Breast epithelium (tissue), 4 donors: Measurements from ENCODE around the gene GPR108. TPM values are rescaled to one million over a fixed set of nuclear protein-coding genes. Genes with fewer than 3 reads are reported as not detected.

Experiments
- DNase-seq, 2 donors: peaks; one replicate each; pipeline ENCODE4 v3.0.0-alpha.2; 2019; ENCODE audit warnings: low spot score in 2 of 2
- H3K27ac ChIP-seq, 2 donors: fragments of 200-600 bp; sonication (generic) in 1 of 2; one replicate each; pipeline ENCODE4 v1.5.1; 2016 to 2019; ENCODE audit warnings: mild to moderate bottlenecking in 1 of 2
- H3K27me3 ChIP-seq, 2 donors: fragments of 200-600 bp; sonication (generic) in 1 of 2; one replicate each; pipeline versions ENCODE4 v1.5.1 to v1.6.0; 2017 to 2019; ENCODE audit warnings: control low read depth in 1 of 2, mild to moderate bottlenecking in 1 of 2
- H3K36me3 ChIP-seq: fragments of 200-600 bp; one replicate; pipeline ENCODE4 v1.5.1; 2019
- H3K4me1 ChIP-seq, 2 donors: fragments of 200-600 bp; sonication (generic); one replicate each; pipeline ENCODE4 v1.5.1; 2016 to 2019; ENCODE audit warnings: control low read depth in 1 of 2
- H3K4me3 ChIP-seq, 3 donors: fragments of 200-600 bp; sonication (generic); 1 replicate in 2 of 3; 2 replicates in 1 of 3; pipeline ENCODE4 v1.5.1; 2016 to 2019; ENCODE audit warnings: mild to moderate bottlenecking in 3 of 3, moderate library complexity in 2 of 3
- H3K9me3 ChIP-seq, 2 donors: fragments of 200-600 bp; sonication (generic) in 1 of 2; one replicate each; pipeline ENCODE4 v1.5.1; 2016 to 2019; ENCODE audit warnings: control low read depth in 1 of 2
- POLR2A ChIP-seq: fragments of 450-650 bp; IDR thresholded peaks from one replicate; pipeline ENCODE4 v1.6.1; 2016; ENCODE audit warnings: antibody characterized with exemption, mild to moderate bottlenecking, moderate library complexity
- POLR2AphosphoS5 ChIP-seq, 3 donors: sonication (generic); formaldehyde crosslinking; IDR thresholded peaks; one replicate each; pipeline ENCODE4 v1.6.1; 2017; ENCODE audit warnings: antibody characterized with exemption in 3 of 3
- intact Hi-C: fragments of 100-400 bp; cut with DNase I; formaldehyde crosslinking; loops from one replicate; pipeline ENCODE4 v1.15.1; 2023; ENCODE audit warnings: low total_unique reads
- total RNA-seq, 3 donors: library from RNA; depleted of rRNA; stranded (reverse); fragments of >200 nt; gene quantifications; one replicate each; pipeline ENCODE4 v1.1.0, GENCODE V29; 2016
- TF ChIP-seq, protein P1 (sequence below), 3 donors: fragments of 450-650 bp; IDR thresholded peaks; one replicate each; pipeline ENCODE4 v1.5.1; 2016 to 2017; ENCODE audit warnings: antibody characterized with exemption in 3 of 3, mild to moderate bottlenecking in 3 of 3, moderate library complexity in 3 of 3

The GPR108 gene
- total RNA-seq, 3 donors from 2014 or later = 62.9 to 98.1 (median 78.0) TPM

DNA sequence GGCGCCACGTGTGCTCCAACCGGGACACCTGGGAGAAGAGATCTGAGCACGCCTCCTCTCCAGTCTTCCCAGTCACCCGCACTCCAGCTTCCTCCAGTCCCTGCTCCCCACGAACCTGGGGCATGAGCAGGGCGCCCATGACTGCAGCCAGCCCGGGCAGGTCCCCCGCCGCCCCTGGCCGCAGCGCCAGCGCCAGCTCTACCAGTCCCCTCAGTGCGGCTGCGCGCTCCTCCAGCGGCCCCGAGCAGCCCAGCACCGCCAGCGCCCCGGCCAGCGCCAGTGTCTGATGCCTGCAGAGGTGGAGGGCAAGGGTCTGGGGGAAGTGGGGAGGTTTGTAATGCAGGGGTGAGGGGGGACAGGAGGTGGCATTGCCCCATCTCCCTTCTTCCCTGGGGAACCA lies 16.8 kb upstream of the GPR108 start:
- TF ChIP-seq POLR2AphosphoS5 (IDR thresholded peaks at IDR 0.05) = no peak
- TF ChIP-seq, protein P1, sequence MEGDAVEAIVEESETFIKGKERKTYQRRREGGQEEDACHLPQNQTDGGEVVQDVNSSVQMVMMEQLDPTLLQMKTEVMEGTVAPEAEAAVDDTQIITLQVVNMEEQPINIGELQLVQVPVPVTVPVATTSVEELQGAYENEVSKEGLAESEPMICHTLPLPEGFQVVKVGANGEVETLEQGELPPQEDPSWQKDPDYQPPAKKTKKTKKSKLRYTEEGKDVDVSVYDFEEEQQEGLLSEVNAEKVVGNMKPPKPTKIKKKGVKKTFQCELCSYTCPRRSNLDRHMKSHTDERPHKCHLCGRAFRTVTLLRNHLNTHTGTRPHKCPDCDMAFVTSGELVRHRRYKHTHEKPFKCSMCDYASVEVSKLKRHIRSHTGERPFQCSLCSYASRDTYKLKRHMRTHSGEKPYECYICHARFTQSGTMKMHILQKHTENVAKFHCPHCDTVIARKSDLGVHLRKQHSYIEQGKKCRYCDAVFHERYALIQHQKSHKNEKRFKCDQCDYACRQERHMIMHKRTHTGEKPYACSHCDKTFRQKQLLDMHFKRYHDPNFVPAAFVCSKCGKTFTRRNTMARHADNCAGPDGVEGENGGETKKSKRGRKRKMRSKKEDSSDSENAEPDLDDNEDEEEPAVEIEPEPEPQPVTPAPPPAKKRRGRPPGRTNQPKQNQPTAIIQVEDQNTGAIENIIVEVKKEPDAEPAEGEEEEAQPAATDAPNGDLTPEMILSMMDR (IDR thresholded peaks at IDR 0.05) = no peak
- no peak for TF ChIP-seq POLR2A
- Histone ChIP-seq H3K27ac (no peak overlapping the region), H3K4me3 (no peak overlapping the region), H3K27me3 (no peaks in the 10 kb centered on the region), H3K36me3 (no peaks in the 10 kb centered on the region), H3K9me3 (no peaks in the 10 kb centered on the region), H3K4me1 (no peaks in the 10 kb centered on the region)
- intact Hi-C loops = no loop called here
- no peak for DNase-seq

DNA sequence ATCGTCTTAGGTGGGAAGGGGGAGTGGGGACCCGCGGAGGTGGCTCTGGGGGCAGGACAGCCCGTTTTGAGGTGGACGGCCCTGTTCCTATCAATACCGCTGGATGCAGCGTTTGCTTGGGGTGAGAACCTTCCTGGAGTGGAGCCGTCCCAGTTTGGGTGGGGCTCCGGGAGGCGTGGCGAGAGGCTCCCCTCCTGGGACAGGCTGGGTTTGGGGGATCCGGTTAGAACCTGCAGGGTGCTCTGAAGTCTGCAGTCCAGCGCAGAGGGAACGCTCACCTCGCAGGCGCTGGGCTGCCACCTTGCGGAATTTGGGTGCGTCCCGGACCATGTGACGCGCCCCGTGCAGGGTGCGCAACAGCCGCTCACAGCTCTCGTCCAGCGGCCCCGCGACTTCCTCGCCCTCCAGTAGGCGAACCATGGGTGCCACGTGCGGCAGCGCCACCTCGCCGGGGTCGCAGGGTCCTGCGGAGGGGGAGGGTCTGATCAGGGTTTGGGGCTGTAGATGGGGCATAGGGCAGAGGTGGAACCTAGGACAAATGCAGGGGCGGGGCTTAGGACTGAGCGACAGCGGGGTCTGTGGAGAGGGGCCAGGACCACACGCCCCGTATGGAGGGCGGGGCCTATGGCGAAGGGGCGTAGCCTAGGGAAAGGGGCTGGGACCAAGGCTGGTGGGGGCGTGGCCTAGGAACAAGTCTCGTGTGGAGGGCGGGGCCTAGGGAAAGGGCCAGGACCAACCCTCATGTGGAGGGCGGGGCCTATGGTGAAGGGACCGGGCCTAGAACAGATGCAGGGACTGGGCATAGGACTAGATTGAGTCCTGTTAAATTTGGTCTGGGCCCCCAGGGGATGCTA lies 16.0 kb upstream of the GPR108 start:
- peak overlapping the region; percentile 13 to 40 for H3K27ac ChIP-seq
- H3K9me3 ChIP-seq = no peaks in the 10 kb centered on the region
- no peaks in the 10 kb centered on the region for H3K27me3 ChIP-seq
- H3K36me3 ChIP-seq = no peaks in the 10 kb centered on the region
- DNase-seq = no peak
- peak overlapping the region; percentile 23 to 58 (median 34) for H3K4me3 ChIP-seq
- peak in 1 of 3 donors; percentile 30 for TF ChIP-seq POLR2AphosphoS5 (IDR thresholded peaks at IDR 0.05)
- TF ChIP-seq, protein P1 (IDR thresholded peaks at IDR 0.05) = no peak
- intact Hi-C loops = no loop called here
- no peaks in the 10 kb centered on the region for H3K4me1 ChIP-seq

DNA sequence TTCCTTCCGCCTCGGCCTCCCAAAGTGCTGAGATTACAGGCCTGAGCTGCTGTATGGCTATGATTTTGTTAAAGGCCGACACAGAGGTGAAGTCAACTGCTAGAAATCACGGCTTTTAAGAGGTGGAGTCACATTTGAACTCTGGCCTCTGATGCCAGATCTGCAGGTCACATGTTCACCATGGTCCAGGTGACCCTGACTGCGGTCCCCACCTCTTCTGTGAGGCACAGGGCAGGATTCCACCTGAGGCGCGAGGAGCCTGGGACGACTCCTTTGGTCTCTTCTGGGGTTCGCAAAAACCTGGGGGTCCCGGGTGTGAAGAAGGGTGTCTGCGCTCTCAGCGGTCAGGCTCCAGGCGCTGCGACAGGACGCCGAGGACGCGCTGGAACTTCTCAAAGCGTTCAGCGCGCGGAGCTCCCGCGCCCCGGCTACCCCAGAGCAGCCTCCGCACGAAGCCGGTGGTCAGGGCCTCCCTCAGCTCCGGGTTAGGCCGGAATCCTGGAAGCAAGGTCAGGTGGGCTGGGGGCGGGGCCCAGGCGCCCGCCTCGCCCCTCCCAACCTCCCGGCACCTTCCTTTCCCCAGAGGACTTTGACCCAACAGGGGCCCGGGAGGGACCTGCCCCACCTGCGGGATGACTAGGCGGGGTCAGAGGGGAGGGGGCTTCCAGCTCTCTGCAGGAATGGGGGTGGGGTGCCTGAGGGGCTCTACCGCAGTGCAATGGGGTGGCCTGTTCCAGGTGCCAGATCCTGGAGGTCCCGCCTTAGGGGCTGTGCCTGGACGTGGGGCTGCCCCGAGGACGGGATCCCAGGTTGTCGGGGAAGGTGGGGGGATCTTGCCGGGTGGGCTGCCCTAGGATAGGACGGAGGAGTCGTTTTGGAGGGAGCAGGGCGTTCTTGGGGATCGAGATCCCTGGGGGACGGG lies 15.1 kb upstream of the GPR108 start:
- H3K36me3 ChIP-seq = no peaks in the 10 kb centered on the region
- TF ChIP-seq POLR2AphosphoS5 (IDR thresholded peaks at IDR 0.05) = no peak
- no peak for TF ChIP-seq POLR2A
- TF ChIP-seq, protein P1 (IDR thresholded peaks at IDR 0.05) = no peak
- peak overlapping the region in 1 of 2 donors; percentile 40 for H3K27ac ChIP-seq
- H3K9me3 ChIP-seq = no peaks in the 10 kb centered on the region
- no peaks in the 10 kb centered on the region for H3K27me3 ChIP-seq
- intact Hi-C loops = no loop called here
- H3K4me1 ChIP-seq = no peaks in the 10 kb centered on the region
- H3K4me3 ChIP-seq = peak overlapping the region; percentile 23 to 58 (median 34)
- no peak for DNase-seq

DNA sequence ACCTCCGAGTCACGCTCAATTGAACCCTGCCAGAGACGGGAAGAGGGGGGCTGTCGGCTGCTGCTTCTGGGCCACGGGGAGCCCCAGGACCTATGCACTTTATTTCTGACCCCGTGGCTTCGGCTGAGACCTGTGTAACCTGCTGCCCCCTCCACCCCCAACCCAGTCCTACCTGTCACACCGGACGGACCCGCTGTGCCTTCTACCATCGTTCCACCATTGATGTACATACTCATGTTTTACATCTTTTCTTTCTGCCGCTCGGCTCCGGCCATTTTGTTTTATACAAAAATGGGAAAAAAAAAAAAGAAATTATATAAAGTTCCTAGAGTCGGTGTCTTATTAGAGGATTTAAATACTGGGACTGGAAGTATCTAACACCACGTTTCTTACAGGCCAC lies 13.8 kb upstream of the GPR108 start:
- no peaks in the 10 kb centered on the region for H3K36me3 ChIP-seq
- intact Hi-C loops = no loop called here
- no peak overlapping the region for H3K27ac ChIP-seq

More for the DNA sequence above, 13.8 kb upstream of the GPR108 start:
- H3K27me3 ChIP-seq = no peaks in the 10 kb centered on the region
- no peak for TF ChIP-seq POLR2AphosphoS5 (IDR thresholded peaks at IDR 0.05)
- TF ChIP-seq POLR2A = no peak
- TF ChIP-seq, protein P1 (IDR thresholded peaks at IDR 0.05) = no peak
- H3K4me3 ChIP-seq = no peak overlapping the region
- H3K4me1 ChIP-seq = no peaks in the 10 kb centered on the region
- no peaks in the 10 kb centered on the region for H3K9me3 ChIP-seq
- DNase-seq = no peak
